ENCODE results near the gene MISP.
"Not testable (repeated sequence)": the region's sequence is repeated elsewhere in the genome, so short reads cannot be mapped to it uniquely, and the experiment has no call there.

The MISP gene

GRCh38 chr19:725461-726089 lies 25.3 kb upstream of the MISP start:
- no peak for DNase-seq

GRCh38 chr19:726993-727956 lies 23.6 kb upstream of the MISP start:
- DNase-seq = no peak

DNA sequence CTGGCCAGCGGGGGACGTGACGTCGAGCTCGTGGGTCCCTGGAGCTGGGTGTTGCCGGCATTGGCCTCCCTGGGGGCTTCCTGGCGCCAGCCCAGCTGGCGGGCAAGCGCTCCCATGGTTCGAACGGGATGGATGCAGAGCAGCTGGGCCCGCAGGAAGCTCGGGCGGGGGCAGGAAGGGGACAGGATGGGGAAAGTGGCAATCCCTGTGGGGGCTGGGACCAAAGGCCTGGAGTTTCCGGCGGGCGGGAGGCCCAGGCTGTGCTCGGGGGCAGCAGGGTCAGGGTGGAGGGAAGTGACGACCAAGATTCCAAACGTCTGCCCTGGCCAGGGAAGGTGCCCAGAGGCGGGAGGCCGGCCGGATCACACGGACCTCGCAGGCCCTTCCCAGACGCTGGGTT lies 22.9 kb upstream of the MISP start:
- no peak for DNase-seq

DNA sequence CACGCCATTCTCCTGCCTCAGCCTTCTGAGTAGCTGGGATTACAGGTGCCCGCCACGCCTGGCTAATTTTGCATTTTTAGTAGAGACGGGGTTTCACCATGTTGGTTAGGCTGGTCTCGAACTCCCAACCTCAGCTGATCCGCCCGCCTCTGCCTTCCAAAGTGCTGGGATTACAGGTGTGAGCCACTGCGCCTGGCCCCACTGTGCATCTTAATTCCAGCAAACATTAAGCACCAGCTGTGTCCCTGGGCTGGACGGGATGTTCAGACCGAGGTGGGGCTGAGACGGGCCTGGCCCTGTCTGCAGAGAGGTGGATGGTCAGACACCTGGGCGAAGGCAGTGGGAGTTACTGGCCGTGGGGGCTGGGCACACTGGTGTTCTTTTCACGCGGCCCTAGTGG lies 21.3 kb upstream of the MISP start:
- not testable (repeated sequence) for DNase-seq

- no peak for DNase-seq
Measured at GRCh38 chr19:729965-730668, 20.8 kb upstream of the MISP start.

GRCh38 chr19:731000-731399 lies 19.9 kb upstream of the MISP start:
- no peak for DNase-seq

GRCh38 chr19:732148-733069 lies 18.5 kb upstream of the MISP start:
- DNase-seq = no peak

GRCh38 chr19:734716-735115 lies 16.2 kb upstream of the MISP start:
- no peak for DNase-seq

GRCh38 chr19:736125-736524 lies 14.8 kb upstream of the MISP start:
- DNase-seq = no peak

DNA sequence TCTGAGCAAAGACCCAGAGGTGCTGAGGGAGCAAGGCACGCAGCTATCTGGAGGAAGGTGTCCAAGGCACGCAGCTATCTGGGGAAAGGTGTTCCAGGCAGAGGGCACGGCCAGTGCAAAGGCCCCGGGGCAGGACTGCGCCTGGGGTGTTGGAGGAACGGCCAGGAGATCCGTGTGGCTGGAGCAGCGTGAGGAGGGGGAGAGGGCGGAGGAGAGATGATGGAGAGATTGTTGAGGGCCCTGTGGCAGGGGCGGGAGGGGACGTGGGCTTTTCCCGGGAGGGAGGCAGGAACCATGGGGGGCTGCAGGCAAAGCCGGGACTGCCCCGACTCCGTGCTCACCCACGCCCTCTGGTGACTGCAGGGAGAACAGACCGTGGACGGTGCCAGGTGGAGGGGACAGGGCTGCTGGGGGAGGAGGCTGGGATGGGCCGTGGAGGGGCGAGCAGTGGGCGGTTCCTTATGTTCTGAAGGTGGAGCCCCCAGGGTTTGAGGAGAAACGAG lies 13.3 kb upstream of the MISP start:
- DNase-seq = no peak

GRCh38 chr19:738509-739128 lies 12.3 kb upstream of the MISP start:
- no peak for DNase-seq

DNA sequence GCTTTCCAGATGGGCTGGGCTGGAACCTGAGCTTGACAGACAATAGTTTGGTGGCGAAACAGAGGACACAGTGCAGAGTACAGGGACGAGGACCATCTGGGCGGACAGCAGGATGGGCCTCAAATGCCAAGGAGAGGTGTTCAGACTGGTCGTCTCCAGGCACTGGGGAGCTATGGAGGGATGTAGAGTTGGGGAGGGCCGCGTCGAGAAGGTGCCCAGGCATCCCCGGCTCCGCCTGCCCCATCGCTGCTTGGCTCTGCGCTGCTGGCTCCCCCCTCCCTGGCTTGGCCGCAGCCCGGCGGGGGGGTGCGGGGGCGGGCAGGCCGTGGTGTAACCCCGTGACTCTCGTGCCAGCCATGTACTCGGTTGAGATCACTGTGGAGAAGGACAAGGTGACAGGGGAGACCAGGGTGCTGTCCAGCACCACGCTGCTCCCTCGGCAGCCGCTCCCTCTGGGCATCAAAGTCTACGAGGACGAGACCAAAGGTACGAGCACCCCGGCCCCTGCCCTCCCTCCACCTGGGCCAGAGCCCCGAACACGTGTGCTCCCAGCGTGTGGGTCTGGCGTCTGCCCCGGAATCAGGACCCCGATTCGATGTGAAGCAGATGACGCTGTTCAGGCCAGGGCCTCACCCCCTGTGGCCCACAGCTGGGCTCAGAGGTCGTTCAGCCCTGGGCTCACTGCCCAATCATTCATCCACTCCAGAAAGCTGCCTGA lies 10.8 kb upstream of the MISP start:
- DNase-seq = no peak

GRCh38 chr19:740816-741505 lies 10.0 kb upstream of the MISP start:
- DNase-seq = not testable (repeated sequence)

DNA sequence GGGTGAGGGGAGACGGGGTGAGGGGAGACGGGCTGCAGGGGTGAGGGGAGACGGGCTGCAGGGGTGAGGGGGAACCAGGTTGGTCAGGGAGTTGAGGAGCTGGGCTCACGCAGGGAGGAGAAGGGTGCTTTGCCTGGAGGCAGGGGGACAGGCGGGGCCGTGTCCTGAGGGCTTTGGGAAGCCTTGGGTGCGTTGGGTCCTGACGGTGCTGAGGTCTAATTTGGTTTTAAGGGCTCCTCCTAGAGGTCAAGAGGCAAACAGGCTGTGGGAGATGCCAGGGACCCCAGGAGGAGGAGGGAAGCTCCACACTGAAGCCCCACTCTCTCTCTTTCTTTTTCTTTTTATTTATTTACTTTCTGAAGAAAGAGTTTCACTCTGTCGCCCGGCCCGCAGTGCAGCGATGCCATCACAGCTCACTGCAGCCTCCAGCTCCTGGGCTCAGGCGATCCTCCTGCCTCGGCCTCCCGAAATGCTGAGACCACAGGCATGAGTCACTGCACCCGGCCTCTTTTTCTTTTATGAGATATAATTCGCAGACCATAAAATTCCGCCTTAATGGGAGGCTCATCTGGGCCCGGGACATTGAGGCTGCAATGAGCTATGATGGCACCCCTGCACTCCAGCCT lies 9.3 kb upstream of the MISP start:
- no peak for DNase-seq

GRCh38 chr19:742540-743075 lies 8.3 kb upstream of the MISP start:
- no peak for DNase-seq

DNA sequence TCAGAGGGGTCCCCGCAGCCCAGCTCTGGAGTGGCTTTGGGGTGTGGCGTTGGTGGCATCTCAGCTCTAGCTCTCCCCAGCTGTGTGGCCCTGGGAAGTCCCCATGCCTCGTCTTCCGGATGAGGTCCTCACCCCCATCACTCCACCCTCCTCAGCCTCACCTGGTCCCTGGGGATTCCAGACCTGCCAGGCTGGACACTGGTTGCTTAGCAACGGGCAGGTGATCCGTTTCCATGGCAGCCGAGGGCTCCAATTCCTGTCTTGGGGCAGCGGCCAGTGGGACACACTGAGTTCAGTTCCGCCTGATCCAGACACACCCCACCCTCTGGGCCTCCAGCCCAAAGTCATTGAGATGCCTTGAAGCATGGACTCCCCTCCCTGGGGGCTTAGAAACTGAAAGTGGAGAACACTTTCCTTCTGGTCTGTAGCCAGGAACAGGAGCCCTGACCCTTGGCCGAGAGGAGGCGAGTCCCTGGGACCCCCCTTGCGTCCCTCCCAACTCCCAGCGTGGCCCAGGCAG lies 7.7 kb upstream of the MISP start:
- DNase-seq = no peak

DNA sequence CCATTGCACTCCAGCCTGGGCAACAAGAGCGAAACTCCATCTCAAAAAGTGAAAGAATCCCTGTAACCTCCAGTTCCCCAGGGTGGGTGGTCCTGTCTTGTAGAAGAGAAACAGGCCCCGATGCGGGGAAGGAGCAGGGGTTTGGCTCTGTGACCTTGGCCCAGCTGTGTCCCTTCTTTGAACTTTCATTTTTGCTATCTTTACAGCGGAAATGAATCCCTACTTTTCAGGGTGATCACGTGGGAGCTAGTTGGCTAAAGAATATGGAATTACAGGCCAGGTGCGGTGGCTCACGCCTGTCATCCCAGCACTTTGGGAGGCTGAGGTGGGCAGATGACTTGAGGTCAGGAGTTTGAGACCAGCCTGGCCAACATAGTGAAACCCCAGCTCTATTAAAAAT lies 5.8 kb upstream of the MISP start:
- DNase-seq = not testable (repeated sequence)

- no peak for DNase-seq
Measured at GRCh38 chr19:746208-746819, 4.6 kb upstream of the MISP start.

DNA sequence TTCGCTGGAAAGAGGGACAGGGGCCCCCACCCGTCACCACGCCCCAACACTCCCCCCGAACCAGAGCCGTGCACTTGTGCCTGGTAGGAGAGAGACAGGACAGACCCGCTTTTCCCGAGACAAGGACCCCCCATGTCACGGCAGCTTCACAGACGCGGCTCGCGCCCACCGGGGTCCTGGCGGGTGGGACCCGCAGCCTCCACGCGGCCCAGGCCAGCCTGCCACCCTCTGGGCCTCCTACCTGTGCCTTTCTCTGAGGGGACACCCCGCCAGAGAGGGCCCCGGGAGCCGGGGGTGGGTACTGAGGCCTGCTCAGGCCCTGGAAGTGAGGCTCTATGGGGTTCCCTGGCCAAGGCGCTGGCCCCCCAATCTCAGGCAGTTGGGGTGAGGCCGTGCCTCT lies 4.0 kb upstream of the MISP start:
- DNase-seq = no peak

All from NCI-H1436 treated with DMSO at 0.1 percent for 48 hours (cell line).